Measurements from ENCODE around the gene ZMAT5. TPM values are rescaled to one million over a fixed set of nuclear protein-coding genes. Genes with fewer than 3 reads are reported as not detected.

Gene ZMAT5
- total RNA-seq, 2 donors from 2014 or later = 11.9 to 14.3 TPM

DNA sequence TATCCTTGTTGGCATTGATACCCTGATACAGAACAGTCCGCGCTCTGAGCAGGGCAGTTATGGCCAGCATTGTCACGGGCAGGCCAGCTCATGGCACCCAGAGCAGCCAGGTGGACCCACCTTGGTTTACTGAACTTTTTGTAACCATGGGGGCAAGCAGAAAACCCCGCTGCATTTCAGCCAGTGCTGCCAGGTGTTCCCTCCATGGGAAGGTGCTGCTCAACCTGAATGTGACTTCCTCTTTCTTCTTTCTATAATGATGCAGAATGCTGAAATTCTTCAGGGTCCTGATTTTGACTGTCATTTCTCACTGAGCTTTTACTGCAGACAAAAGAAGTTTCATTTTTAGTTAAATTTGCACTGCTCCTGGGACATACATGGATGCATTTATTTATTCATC is 82.6 kb downstream of the ZMAT5 start:
- intact Hi-C loops (cut with DNase I) = no loop called here
- no peaks in the 10 kb centered on the region for H3K36me3 ChIP-seq
- H3K27me3 ChIP-seq = no peaks in the 10 kb centered on the region
- no peak overlapping the region for H3K9ac ChIP-seq (ENCODE audit: low read depth in 2 of 2, low read length in 2 of 2)
- no peak overlapping the region for H3K27ac ChIP-seq
- no peak overlapping the region for H3K4me3 ChIP-seq
- no peaks in the 10 kb centered on the region for H3K4me1 ChIP-seq
- no peak for DNase-seq
- TF ChIP-seq, protein P1, sequence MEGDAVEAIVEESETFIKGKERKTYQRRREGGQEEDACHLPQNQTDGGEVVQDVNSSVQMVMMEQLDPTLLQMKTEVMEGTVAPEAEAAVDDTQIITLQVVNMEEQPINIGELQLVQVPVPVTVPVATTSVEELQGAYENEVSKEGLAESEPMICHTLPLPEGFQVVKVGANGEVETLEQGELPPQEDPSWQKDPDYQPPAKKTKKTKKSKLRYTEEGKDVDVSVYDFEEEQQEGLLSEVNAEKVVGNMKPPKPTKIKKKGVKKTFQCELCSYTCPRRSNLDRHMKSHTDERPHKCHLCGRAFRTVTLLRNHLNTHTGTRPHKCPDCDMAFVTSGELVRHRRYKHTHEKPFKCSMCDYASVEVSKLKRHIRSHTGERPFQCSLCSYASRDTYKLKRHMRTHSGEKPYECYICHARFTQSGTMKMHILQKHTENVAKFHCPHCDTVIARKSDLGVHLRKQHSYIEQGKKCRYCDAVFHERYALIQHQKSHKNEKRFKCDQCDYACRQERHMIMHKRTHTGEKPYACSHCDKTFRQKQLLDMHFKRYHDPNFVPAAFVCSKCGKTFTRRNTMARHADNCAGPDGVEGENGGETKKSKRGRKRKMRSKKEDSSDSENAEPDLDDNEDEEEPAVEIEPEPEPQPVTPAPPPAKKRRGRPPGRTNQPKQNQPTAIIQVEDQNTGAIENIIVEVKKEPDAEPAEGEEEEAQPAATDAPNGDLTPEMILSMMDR (IDR thresholded peaks at IDR 0.05) = no peak
- H3K9me3 ChIP-seq = no peaks in the 10 kb centered on the region

GRCh38 chr22:29683536-29683935 is 83.3 kb downstream of the ZMAT5 start:
- H3K27ac ChIP-seq = no peak overlapping the region
- no peaks in the 10 kb centered on the region for H3K27me3 ChIP-seq
- DNase-seq = no peak
- intact Hi-C loops (cut with DNase I) = no loop called here
- no peaks in the 10 kb centered on the region for H3K4me1 ChIP-seq
- no peak overlapping the region for H3K4me3 ChIP-seq
- TF ChIP-seq, protein P1 (IDR thresholded peaks at IDR 0.05) = no peak
- H3K9ac ChIP-seq (ENCODE audit: low read depth in 2 of 2, low read length in 2 of 2) = no peak overlapping the region
- H3K36me3 ChIP-seq = no peaks in the 10 kb centered on the region
- no peaks in the 10 kb centered on the region for H3K9me3 ChIP-seq

Other genes with a start within 250 kb of the ZMAT5 start
- gene THOC5, start 213.2 kb downstream of the ZMAT5 start, total RNA-seq = 10 to 100 TPM; 19.9 to 33.5 TPM
- 10 to 100 TPM; 65.1 to 72.7 TPM for gene NIPSNAP1, start 185.9 kb downstream of the ZMAT5 start, total RNA-seq
- gene NF2, start 163.4 kb downstream of the ZMAT5 start, total RNA-seq = 10 to 100 TPM; 33.5 to 51.0 TPM
- gene CABP7, start 47.0 kb downstream of the ZMAT5 start, total RNA-seq = under 1 TPM in 1 of 2 donors, not detected in 1; 0.50 TPM
- 100 to 1,000 TPM; 171 to 217 TPM for gene UQCR10, start 362 bp upstream of the ZMAT5 start, total RNA-seq
- 10 to 100 TPM; 52.8 to 77.0 TPM for gene ASCC2, start 71.3 kb upstream of the ZMAT5 start, total RNA-seq
- gene MTMR3, start 116.2 kb upstream of the ZMAT5 start, total RNA-seq = 10 to 100 TPM; 35.9 to 49.4 TPM

All from colonic mucosa (tissue), 4 donors.